GM19193 (cell line): ENCODE measurements around the gene ELOVL6.

Source experiments
- POLR2A ChIP-seq: IDR thresholded peaks from 4 replicates; pipeline ENCODE4 v1.6.1; 2011; ENCODE audit not compliant: insufficient read depth, insufficient read length; ENCODE audit errors: extremely low read depth

ELOVL6 gene

DNA sequence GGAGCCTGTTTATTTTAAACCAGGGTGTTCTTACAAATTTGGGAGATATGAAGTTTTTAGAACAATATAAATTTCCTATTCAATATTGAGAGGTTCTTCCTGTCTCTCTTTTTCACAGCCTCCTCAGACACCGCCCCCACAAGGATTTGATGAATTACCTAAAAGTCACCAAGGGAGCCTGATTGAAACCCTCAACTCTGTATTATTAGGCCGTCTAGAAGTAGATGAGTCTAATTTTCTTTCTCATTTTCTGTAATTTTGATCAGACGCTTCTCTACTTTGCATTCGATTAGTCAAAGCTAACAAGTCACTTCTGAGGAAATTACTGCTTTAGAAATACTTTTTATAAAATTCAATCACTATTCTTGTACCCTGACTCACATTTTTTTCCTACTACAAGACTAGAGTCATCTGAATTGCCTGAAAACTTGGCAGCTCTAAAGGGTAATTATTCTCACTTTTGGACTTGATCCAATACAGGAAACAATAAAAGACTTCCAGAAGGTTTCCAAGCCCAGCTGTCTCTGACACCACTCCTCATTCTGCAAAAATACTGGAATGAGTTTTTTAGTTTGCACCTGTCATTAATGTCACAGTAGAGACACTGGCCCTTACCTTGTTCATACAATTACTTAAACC, 111.2 kb downstream of the ELOVL6 start:
- TF ChIP-seq POLR2A, result no peak

DNA sequence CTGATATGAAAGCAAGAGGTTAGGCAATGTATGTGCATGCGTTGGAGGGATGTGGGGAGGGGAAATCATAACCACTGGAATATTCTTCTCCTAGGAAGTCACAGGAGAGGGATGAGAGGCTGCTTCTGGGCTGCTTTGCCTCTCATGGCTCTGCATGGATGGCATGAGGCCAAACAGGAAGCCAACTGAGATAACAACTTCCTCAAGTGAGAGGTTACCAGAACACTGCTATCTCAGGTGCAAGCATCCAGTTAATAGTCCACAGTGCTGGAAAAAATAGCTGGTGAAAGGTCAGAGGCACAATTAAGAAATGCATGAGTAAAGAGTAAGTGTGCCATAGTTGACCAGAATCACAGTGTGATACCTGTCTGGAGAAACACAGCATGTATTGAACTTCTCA, 113.3 kb downstream of the ELOVL6 start:
- no peak for TF ChIP-seq POLR2A

DNA sequence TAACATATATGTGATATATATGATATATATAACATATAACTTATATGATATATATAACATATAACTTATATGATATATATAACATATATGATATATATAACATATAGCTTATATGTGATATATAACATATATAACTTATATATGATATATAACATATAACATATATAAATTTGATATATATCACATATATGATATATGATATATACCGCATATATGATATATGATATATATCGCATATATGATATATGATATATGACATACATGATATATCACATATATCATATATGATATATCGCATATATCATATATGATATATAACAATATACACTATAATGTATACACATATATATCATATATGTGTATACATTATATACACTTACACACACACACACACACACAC, 114.3 kb downstream of the ELOVL6 start:
- no peak for TF ChIP-seq POLR2A

DNA sequence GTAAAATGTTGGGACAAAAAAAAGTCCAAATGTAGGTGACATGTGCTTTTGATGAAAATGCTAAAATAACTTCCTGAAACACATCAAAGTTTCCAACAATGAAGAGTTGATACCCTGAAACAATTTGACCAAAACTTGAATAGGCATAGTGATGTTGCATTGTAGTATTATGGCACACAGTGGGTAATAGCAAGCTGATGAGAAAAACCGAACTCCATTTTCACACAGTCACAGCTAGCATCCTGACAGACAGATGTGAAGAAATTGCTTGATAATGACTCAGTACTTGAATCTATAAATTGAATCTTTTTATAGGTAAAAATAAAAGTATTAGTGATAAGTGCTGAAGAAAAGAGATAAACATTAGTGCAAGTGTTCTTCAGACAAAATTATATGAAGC, 122.5 kb downstream of the ELOVL6 start:
- no peak for TF ChIP-seq POLR2A

DNA sequence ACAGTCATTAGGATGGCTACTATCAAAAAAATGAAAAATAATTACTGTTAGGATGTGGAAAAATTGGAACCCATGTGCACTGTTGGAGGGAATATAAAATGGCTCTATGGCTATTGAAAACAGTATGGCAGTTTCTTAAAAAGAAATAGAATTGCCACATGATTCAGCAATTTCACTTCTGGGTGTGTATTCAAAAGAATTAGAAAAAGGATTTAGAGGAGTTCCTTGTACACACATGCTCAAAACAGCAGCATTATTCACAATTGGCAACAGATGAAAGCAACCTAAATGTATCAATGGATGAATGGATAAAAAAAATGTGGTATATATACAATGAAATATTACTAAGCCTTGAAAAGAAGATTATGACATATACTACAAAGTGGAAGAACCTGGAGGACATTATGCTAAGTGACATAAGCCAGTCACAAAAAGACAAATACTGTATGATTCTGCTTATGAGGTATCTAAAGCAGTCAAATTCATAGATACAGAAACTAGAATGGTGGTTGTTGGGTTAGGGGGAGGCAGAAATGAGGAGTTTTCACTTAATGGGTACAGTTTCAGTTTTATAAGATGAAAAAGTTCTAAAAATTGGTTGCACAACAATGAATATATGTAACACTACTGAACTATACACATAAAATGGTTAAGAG, 123.2 kb downstream of the ELOVL6 start:
- TF ChIP-seq POLR2A, result no peak

DNA sequence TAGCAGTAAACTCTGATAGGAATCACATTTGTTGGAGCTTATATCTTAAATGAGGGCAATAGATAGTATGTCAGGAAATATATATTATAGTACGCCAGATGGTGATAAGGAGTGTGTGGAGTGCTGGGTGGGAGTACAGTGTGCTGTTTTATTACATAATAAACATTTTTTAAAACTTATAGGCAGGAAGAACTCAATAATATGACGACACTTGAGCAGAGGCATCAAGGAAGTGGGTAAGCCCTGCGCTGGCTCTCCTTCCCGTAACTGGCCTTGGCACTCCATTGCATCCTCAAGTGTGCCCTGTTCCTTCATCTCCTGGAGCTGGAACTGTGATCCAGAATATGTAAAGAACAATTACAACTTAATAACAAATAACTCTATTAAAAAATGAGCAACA, 123.8 kb downstream of the ELOVL6 start:
- TF ChIP-seq POLR2A, result no peak

DNA sequence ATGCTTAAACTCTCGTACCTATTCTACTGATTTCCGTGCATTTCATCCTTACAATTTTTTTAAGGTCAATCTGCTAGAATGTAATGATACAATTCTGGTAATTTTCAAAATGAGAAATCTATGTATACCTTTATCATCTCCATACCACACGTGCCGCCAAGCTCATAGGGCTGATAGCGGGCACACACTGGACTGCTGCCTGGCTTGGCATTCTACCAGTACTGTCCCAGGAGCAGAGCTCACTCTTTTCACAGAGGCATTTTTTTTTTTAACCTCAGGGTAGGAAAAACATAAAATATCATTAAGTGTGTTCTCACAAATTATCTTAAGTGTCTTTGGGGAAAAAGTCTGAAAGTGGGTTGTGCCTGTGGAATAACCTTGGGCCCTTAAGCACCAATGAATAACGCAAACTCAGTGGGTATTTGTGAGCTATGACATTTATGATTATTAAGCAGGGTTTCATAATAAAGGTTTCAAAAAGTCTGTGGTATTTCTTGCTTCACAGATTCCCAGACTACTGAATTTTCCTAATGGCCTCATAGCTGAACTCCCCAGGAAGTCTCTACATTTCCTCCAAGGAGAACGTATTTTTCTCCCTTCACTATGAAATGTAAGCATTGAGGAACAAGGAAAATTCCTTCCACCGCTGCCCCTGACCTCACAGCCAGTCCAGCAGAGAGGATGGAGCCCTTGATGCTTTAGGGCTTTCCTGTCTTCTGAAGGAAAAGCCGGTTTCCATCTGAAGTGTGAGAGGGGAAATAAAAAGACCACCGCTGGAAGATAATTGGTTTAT, 125.2 kb downstream of the ELOVL6 start:
- TF ChIP-seq POLR2A, result no peak

DNA sequence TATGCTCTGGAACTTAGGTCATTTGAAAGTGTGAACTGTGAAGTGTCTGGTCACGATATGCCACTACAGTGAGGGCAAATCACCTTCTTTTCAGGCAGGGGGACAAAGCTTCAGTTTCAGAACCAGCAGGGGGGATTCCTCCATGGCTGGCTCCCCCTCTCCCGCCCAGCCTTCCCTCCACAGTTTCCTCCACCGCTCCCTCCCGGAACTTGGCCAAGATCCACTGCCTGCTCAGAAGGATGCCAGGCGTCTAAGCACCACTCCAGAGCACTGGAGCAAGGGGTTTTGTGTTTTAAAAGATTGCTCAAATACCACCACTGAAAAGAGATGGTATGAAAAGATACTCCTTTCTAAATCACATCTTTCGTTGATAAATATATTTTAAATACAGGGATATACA, 126.9 kb downstream of the ELOVL6 start:
- TF ChIP-seq POLR2A, result no peak

DNA sequence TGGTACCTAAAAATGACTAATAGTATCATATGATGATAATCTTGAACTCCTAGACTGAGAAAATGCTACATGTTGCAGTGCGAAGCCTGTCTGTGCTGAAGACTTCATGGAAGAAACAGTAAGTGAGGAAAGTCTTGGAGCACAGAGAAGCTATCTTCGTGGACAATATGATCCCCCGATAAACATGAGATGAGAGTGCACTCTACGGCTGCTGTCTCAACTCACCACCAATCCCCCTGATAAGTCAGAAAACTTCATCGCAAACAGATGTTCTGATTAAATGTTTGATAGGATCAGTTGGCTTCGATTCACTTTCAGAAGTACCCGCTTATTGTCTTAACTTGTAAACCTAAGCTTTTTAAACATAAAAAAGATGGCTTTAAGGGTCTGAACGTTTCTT, 130.2 kb downstream of the ELOVL6 start:
- TF ChIP-seq POLR2A, result no peak

DNA sequence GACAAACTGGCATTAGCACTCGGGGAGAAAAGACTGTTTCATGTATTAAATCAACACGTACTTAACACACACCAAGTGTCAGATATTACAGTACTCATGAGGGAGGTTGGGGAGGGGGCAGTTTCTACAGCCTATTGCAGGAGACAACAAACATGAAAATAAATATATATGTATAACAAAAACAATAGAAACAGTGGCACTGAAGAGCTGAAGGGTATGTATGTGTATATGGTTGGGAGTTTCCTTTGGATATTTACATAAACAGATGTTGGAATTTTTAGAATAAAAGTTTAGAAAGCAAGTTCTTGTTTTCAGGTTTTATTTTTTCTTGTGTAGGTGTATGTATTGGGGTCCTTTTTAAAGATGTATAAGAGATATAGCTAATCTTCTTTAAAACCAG, 133.5 kb downstream of the ELOVL6 start:
- TF ChIP-seq POLR2A, result no peak

DNA sequence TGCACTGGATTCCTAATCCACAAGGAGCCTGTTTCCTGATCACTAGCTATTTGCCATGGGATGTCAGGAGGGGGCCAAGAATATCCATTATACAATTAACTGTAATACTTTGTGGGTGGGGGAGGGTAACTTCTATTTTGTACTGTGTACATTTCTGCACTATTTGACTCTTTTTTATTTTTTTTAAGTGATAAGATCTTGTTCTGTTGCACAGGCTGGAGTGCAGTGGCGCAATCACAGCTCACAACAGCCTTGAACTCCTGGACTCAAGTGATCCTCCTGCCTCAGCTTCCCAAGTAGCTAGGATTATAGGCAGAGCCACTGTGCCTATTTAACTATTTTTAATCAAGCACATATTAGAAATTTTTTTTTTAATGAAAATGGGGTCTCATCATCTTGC, 134.1 kb downstream of the ELOVL6 start:
- TF ChIP-seq POLR2A, result no peak

DNA sequence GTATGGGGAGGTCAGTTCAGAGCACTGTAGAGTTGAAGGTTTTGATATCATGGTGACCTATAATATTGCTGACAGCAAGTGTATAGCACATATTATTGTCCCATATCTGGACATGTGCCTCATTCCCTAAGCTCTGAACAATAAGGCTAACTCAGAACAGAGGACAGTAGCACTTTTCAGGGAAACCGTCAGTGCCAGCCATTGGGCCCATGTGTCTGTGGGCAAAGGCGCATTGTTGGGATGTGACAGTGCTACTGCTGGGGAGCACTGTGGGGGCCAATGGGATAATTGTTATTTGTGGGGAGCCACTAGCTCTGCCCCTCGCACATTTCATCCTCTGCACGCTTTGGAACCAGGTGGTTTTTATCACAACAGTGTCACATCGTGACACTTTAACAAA, 136.2 kb downstream of the ELOVL6 start:
- TF ChIP-seq POLR2A, result no peak

DNA sequence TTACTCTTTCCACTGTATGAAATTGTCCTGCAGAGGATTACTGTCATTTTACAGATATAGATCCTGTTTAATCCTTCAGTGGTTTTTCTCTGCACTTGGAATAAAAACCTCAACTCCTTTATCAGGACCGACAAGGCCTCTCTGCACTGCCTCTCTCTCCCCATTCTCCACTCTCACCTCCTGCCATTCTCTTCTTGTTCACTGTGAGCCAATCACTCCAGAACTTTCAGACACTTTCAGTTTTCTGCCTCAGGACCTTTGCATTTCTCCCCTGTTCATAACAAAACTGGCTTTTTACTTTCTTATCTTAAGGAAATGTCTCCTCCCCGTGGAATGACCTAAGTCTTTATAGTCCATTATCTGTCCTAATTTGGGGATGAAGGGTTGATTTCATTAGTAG, 137.3 kb downstream of the ELOVL6 start:
- TF ChIP-seq POLR2A, result no peak

DNA sequence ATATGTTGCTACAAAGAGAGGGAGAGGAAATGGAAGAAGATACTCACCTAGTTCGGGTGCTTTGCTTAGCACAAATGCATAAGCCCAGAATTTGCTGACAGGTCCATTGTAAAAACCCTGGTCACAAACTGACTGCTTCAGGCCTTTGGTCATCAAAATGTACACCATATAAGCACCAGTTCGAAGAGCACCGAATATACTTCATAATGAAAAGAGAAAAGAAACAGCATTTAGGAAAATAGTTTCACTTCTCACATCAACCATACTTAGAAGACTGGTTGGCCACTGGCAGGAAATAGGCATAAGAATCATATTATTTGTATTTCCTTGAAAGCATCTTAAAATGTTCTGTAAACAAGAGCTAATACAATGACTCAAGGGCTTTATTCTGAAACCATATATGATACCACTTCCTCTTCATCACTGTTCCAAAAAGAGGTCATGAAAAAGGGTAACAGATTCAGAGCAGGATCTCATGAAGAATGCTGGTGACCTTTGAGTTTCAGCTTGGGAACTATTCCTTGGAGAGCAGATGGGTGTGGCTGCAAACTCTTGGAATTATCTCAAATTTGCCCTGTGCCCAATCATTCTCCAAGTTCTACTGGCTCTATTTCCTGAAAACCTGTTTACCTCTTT, 138.7 kb downstream of the ELOVL6 start:
- no peak for TF ChIP-seq POLR2A

DNA sequence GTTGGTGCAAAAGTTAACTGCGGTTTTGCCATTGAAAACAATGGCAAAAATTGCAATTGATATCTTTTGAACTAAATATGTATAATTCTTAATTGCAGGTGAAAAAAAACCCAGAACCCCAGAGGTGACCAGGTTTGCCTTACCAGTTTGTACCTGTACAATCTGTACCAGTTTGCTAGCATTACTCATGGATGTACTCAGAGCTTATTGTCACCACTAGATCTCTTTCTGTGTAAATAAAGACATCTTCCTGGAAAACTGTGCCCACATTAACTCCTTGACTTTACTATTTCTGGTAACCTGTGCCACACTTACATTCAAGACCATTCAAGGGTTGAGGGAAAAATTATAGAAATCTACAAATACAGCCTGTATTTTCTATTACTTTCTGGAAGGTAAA, 139.7 kb downstream of the ELOVL6 start:
- no peak for TF ChIP-seq POLR2A
